K562 (cell line): ENCODE measurements around the gene PLEKHA6. TPM values are rescaled to one million over a fixed set of nuclear protein-coding genes. Genes with fewer than 3 reads are reported as not detected.

ENCODE experiments used
- CLOCK ChIP-seq: fragments of 250-450 bp; sonication (Bioruptor Pico); IDR thresholded peaks from 2 replicates; pipeline ENCODE4 v1.4.0; 2020; ENCODE audit warnings: mild to moderate bottlenecking, moderate library complexity, borderline replicate concordance
- PATZ1 ChIP-seq: fragments of 250-450 bp; sonication (Bioruptor Pico); IDR thresholded peaks from 2 replicates; pipeline ENCODE4 v1.5.0; 2020; ENCODE audit warnings: mild to moderate bottlenecking, borderline replicate concordance
- TAF1 ChIP-seq: IDR thresholded peaks from 2 replicates; pipeline ENCODE4 v1.6.1; 2011; ENCODE audit warnings: mild to moderate bottlenecking, low read length, moderate library complexity; ENCODE audit not compliant: insufficient read depth, control insufficient read depth, severe bottlenecking; ENCODE audit errors: extremely low read depth
- TAF7 ChIP-seq: fragments of 450-650 bp; IDR thresholded peaks from 2 replicates; pipeline ENCODE4 v1.6.1; 2016; ENCODE audit warnings: missing genetic modification characterization, missing compliant biosample characterization
- ZBTB17 ChIP-seq: fragments of 450-650 bp; formaldehyde crosslinking; IDR thresholded peaks from 2 replicates; pipeline ENCODE4 v1.4.0; 2020; ENCODE audit warnings: mild to moderate bottlenecking
- ZHX1 ChIP-seq: fragments of 150-350 bp; conservative IDR thresholded peaks from 2 replicates; pipeline ENCODE4 v1.6.1; 2014; ENCODE audit warnings: low read length
- ZKSCAN1 ChIP-seq: fragments of 150-350 bp; IDR thresholded peaks from 2 replicates; pipeline ENCODE4 v1.6.1; 2016; ENCODE audit warnings: low read depth, low read length
- ZNF133 ChIP-seq: fragments of 250-450 bp; sonication (Bioruptor Pico); IDR thresholded peaks from 2 replicates; pipeline ENCODE4 v1.4.0; 2020; ENCODE audit warnings: mild to moderate bottlenecking
- ZNF311 ChIP-seq: fragments of 250-450 bp; sonication (Bioruptor Pico); IDR thresholded peaks from 2 replicates; pipeline ENCODE4 v1.4.0; 2020; ENCODE audit warnings: mild to moderate bottlenecking, moderate library complexity
- polyA plus RNA-seq, 8 experiments: library from polyadenylated mRNA; depleted of rRNA in 4 of 8; stranded (reverse) in 5 of 8; unstranded in 3 of 8; fragments of >200 nt; fragmentation: Nextera tagmentation in 2 of 8; fragmentation: Illumina TruSeq in 1 of 8; extraction: Ambion mirVana in 2 of 8; extraction: Trizol in 1 of 8; gene quantifications; 2 replicates each; pipeline versions ENCODE4 v1.2.1 to v1.2.3, GENCODE V29; 2011 to 2014; ENCODE audit warnings: inconsistent platforms in 1 of 8, missing spikeins in 1 of 8
- total RNA-seq, 7 experiments: library from RNA; depleted of rRNA in 6 of 7; stranded (reverse); fragments of >200 nt in 6 of 7; fragmentation: Illumina TruSeq in 2 of 7; extraction: Trizol in 2 of 7; gene quantifications; 2 replicates each; pipeline versions ENCODE4 v1.2.1 to v1.2.3, GENCODE V29; 2011 to 2021; ENCODE audit warnings: low replicate concordance in 1 of 7

Gene PLEKHA6
- total and polyA plus RNA-seq, 9 of the 15 experiments (the other 6 are each of a cell fraction or from before 2014, with no cell fraction given) = under 0.01 to 0.33 (median 0.01) TPM; not detected in 4

- TF ChIP-seq ZHX1 (no peak), ZKSCAN1 (no peak), TAF7 (tag) (no peak), PATZ1 (CRISPR knock-in tag) (no peak), ZBTB17 (CRISPR knock-in tag) (peak; percentile 47; the same call in 1 of the 2 replicates), CLOCK (no peak), ZNF133 (CRISPR knock-in tag) (no peak), ZNF311 (no peak), TAF1 (no peak)
These were observed 173.1 kb downstream of the PLEKHA6 start (continued) for GRCh38 chr1:204186597-204186996.
